Measurements from ENCODE around the gene MINDY4. TPM values are rescaled to one million over a fixed set of nuclear protein-coding genes. Genes with fewer than 3 reads are reported as not detected.

The MINDY4 gene
- total and polyA plus RNA-seq, 10 of the 15 experiments (the other 5 are each of a cell fraction or from before 2014, with no cell fraction given) = 0.10 to 0.90 (median 0.40) TPM

GRCh38 chr7:30870821-30871518, 99.8 kb downstream of the MINDY4 start (continued):
- TF ChIP-seq E2F8 (IDR thresholded peaks at IDR 0.05; ENCODE audit: low read depth, partially characterized antibody) (no peak), ZNF274 (IDR thresholded peaks at IDR 0.05; ENCODE audit: insufficient read depth, insufficient read length) (no peak), BCL3 (IDR thresholded peaks at IDR 0.05; ENCODE audit: borderline replicate concordance, insufficient read depth, low read depth, low read length, poor library complexity, severe bottlenecking) (no peak), CHD1 (IDR thresholded peaks at IDR 0.05; ENCODE audit: low read depth, low read length) (no peak), JUND (IDR thresholded peaks at IDR 0.05; ENCODE audit: low read depth, low read length) (no peak), KAT2A (conservative IDR thresholded peaks at IDR 0.05; ENCODE audit: control insufficient read depth, low read depth, low read length) (no peak), CEBPZ (IDR thresholded peaks at IDR 0.05; ENCODE audit: low read depth, low read length) (no peak)
